Measurements from ENCODE around the gene ACAN.

ACAN gene

GRCh38 chr15:88880944-88881740, 77.9 kb downstream of the ACAN start:
- no peak for DNase-seq

- DNase-seq: peak; percentile 2
Observed at GRCh38 chr15:88881775-88882174, 78.5 kb downstream of the ACAN start.

- DNase-seq: no peak
Observed at GRCh38 chr15:88882785-88883184, 79.5 kb downstream of the ACAN start.

- DNase-seq: no peak
Observed at GRCh38 chr15:88887068-88887580, 83.9 kb downstream of the ACAN start.

- DNase-seq: no peak
Observed at GRCh38 chr15:88888719-88889118, 85.5 kb downstream of the ACAN start.

- DNase-seq: no peak
Observed at GRCh38 chr15:88890495-88890894, 87.3 kb downstream of the ACAN start.

GRCh38 chr15:88891540-88892254, 88.5 kb downstream of the ACAN start:
- DNase-seq: peak; percentile 63

GRCh38 chr15:88894348-88894818, 91.1 kb downstream of the ACAN start:
- DNase-seq: peak; percentile 25

- DNase-seq: no peak
Observed at GRCh38 chr15:88894819-88895767, 91.9 kb downstream of the ACAN start, which contains the start of gene HAPLN3. Gene HAPLN3, minus strand, starts transcription at chr15:88895544. Its CDS starts 8,246 bp downstream, at chr15:88887298.

GRCh38 chr15:88896333-88897033, 93.2 kb downstream of the ACAN start:
- no peak for DNase-seq

GRCh38 chr15:88897142-88897455, 93.9 kb downstream of the ACAN start:
- no peak for DNase-seq

GRCh38 chr15:88897456-88898194, 94.4 kb downstream of the ACAN start:
- peak; percentile 68 for DNase-seq

- DNase-seq: no peak
Observed at GRCh38 chr15:88898736-88899135, 95.5 kb downstream of the ACAN start.

- no peak for DNase-seq
Observed at GRCh38 chr15:88899251-88899650, 96.0 kb downstream of the ACAN start.

- DNase-seq: no peak
Observed at GRCh38 chr15:88900309-88900981, 97.2 kb downstream of the ACAN start.

GRCh38 chr15:88900982-88901418, 97.8 kb downstream of the ACAN start:
- DNase-seq: no peak

GRCh38 chr15:88901508-88902220, 98.4 kb downstream of the ACAN start:
- no peak for DNase-seq

- DNase-seq: no peak
Observed at GRCh38 chr15:88902221-88902835, 99.1 kb downstream of the ACAN start.

GRCh38 chr15:88902846-88903245, 99.6 kb downstream of the ACAN start:
- no peak for DNase-seq

- DNase-seq: no peak
Observed at GRCh38 chr15:88904257-88904623, 101.0 kb downstream of the ACAN start.

Data from NCI-H2171 treated with DMSO at 0.1 percent for 48 hours (cell line).